Urinary bladder (tissue), 4 donors: ENCODE results near the gene PKD1L1. TPM values are rescaled to one million over a fixed set of nuclear protein-coding genes. Genes with fewer than 3 reads are reported as not detected.

Experiments
- DNase-seq: peaks from one replicate; pipeline ENCODE4 v3.0.0-alpha.2; 2015; ENCODE audit errors: extremely low spot score
- H3K27ac ChIP-seq: one replicate; pipeline ENCODE4 v1.5.1; 2013; ENCODE audit warnings: low read depth, mild to moderate bottlenecking, moderate library complexity
- H3K36me3 ChIP-seq: one replicate; pipeline ENCODE4 v1.6.1; 2013; ENCODE audit warnings: mild to moderate bottlenecking, moderate library complexity; ENCODE audit not compliant: insufficient read depth
- H3K4me1 ChIP-seq: one replicate; pipeline ENCODE4 v1.6.1; 2013; ENCODE audit warnings: mild to moderate bottlenecking, moderate library complexity; ENCODE audit not compliant: insufficient read depth
- H3K4me3 ChIP-seq: one replicate; pipeline ENCODE4 v1.5.1; 2013; ENCODE audit warnings: low read depth, low read length
- WGBS: extraction: QIAGEN DNeasy Blood & Tissue Kit; methylation state at CpG from one replicate; pipeline ENCODE4 v1.1.7; 2013; 5-methylcytosine and 5-hydroxymethylcytosine counted together
- polyA plus RNA-seq: library from polyadenylated mRNA; stranded (reverse); fragments of 200-250 nt; gene quantifications from one replicate; pipeline ENCODE4 v1.2.3, GENCODE V29; 2013
- total RNA-seq: library from RNA; depleted of rRNA; stranded (reverse); fragments of >200 nt; gene quantifications from one replicate; pipeline ENCODE4 v1.2.3, GENCODE V29; 2014
- donor health status: healthy with polysubstance abuse.
- donor health status: healthy.

PKD1L1 gene
- total and polyA plus RNA-seq, 2 donors = 0.19 to 1.3 TPM

- H3K4me1 ChIP-seq = no peaks in the 10 kb centered on the region
- no peak overlapping the region for H3K4me3 ChIP-seq
- no peak overlapping the region for H3K27ac ChIP-seq
- no peaks in the 10 kb centered on the region for H3K36me3 ChIP-seq
- no peak for DNase-seq
These were observed 72.9 kb downstream of the PKD1L1 start for GRCh38 chr7:47875406-47875805.

- Histone ChIP-seq H3K4me1 (no peaks in the 10 kb centered on the region), H3K27ac (no peak overlapping the region), H3K4me3 (no peak overlapping the region), H3K36me3 (no peaks in the 10 kb centered on the region)
- no peak for DNase-seq
- WGBS = 75% methylated on average over 5 of the region's 5 CpGs
These were observed 74.5 kb downstream of the PKD1L1 start for GRCh38 chr7:47873762-47874161.

GRCh38 chr7:47867286-47867685, 81.0 kb downstream of the PKD1L1 start:
- no peak overlapping the region for H3K4me3 ChIP-seq
- H3K4me1 ChIP-seq = no peaks in the 10 kb centered on the region
- 55% methylated on average over 3 of the region's 3 CpGs for WGBS
- DNase-seq = no peak
- H3K36me3 ChIP-seq = no peaks in the 10 kb centered on the region
- no peak overlapping the region for H3K27ac ChIP-seq

GRCh38 chr7:47866120-47866519, 82.1 kb downstream of the PKD1L1 start:
- Histone ChIP-seq H3K4me1 (no peaks in the 10 kb centered on the region), H3K36me3 (no peaks in the 10 kb centered on the region), H3K4me3 (no peak overlapping the region), H3K27ac (no peak overlapping the region)
- 64% methylated on average over 3 of the region's 3 CpGs for WGBS
- DNase-seq = no peak

GRCh38 chr7:47852330-47853245, 95.7 kb downstream of the PKD1L1 start:
- Histone ChIP-seq H3K4me3 (no peak overlapping the region), H3K36me3 (no peaks in the 10 kb centered on the region), H3K4me1 (no peaks in the 10 kb centered on the region), H3K27ac (no peak overlapping the region)
- 89% methylated on average over 9 of the region's 9 CpGs for WGBS
- DNase-seq = no peak

GRCh38 chr7:47847207-47847606, 101.1 kb downstream of the PKD1L1 start:
- DNase-seq = no peak
- no peak overlapping the region for H3K4me3 ChIP-seq
- H3K27ac ChIP-seq = no peak overlapping the region
- no peaks in the 10 kb centered on the region for H3K36me3 ChIP-seq
- WGBS = 77% methylated on average over 5 of the region's 5 CpGs
- no peaks in the 10 kb centered on the region for H3K4me1 ChIP-seq

- Histone ChIP-seq H3K36me3 (no peaks in the 10 kb centered on the region), H3K4me1 (no peaks in the 10 kb centered on the region), H3K27ac (no peak overlapping the region), H3K4me3 (no peak overlapping the region)
- 79% methylated on average over 7 of the region's 7 CpGs for WGBS
- DNase-seq = no peak
These were observed 102.0 kb downstream of the PKD1L1 start for GRCh38 chr7:47846138-47846836.

- Histone ChIP-seq H3K4me1 (no peaks in the 10 kb centered on the region), H3K4me3 (no peak overlapping the region), H3K36me3 (no peaks in the 10 kb centered on the region), H3K27ac (no peak overlapping the region)
- DNase-seq = no peak
These were observed 104.0 kb downstream of the PKD1L1 start for GRCh38 chr7:47844311-47844710.

GRCh38 chr7:47843291-47843690, 105.0 kb downstream of the PKD1L1 start:
- Histone ChIP-seq H3K36me3 (no peaks in the 10 kb centered on the region), H3K4me1 (no peaks in the 10 kb centered on the region)
- DNase-seq = no peak

GRCh38 chr7:47839381-47839780, 108.9 kb downstream of the PKD1L1 start:
- WGBS = 94% methylated on average over 16 of the region's 16 CpGs

More at GRCh38 chr7:47843291-47843690, 105.0 kb downstream of the PKD1L1 start:
- no peak overlapping the region for H3K4me3 ChIP-seq
- no peak overlapping the region for H3K27ac ChIP-seq
- 87% methylated on average over 2 of the region's 2 CpGs for WGBS

GRCh38 chr7:47837826-47838225, 110.4 kb downstream of the PKD1L1 start:
- no peaks in the 10 kb centered on the region for H3K36me3 ChIP-seq
- H3K4me1 ChIP-seq = no peaks in the 10 kb centered on the region
- DNase-seq = no peak
- 74% methylated on average over 8 of the region's 8 CpGs for WGBS
- no peak overlapping the region for H3K4me3 ChIP-seq
- no peak overlapping the region for H3K27ac ChIP-seq

More at GRCh38 chr7:47839381-47839780, 108.9 kb downstream of the PKD1L1 start:
- Histone ChIP-seq H3K4me1 (no peaks in the 10 kb centered on the region), H3K36me3 (no peaks in the 10 kb centered on the region), H3K27ac (no peak overlapping the region), H3K4me3 (no peak overlapping the region)
- no peak for DNase-seq

- H3K4me3 ChIP-seq = no peak overlapping the region
- no peaks in the 10 kb centered on the region for H3K36me3 ChIP-seq
- DNase-seq = no peak
- no peak overlapping the region for H3K27ac ChIP-seq
- H3K4me1 ChIP-seq = no peaks in the 10 kb centered on the region
- WGBS = 87% methylated on average over 19 of the region's 19 CpGs
These were observed 111.6 kb downstream of the PKD1L1 start for GRCh38 chr7:47836503-47837202.

- no peak for DNase-seq
- Histone ChIP-seq H3K27ac (no peak overlapping the region), H3K36me3 (no peaks in the 10 kb centered on the region), H3K4me3 (no peak overlapping the region), H3K4me1 (no peaks in the 10 kb centered on the region)
- 92% methylated on average over 11 of the region's 11 CpGs for WGBS
These were observed 112.2 kb downstream of the PKD1L1 start for GRCh38 chr7:47836080-47836479.
